Mesodermal cell (in vitro differentiated cells): ENCODE results near the gene RAP1GAP.

Source experiments
- H3K27ac ChIP-seq: 2 replicates; pipeline ENCODE4 v1.7.0; 2013; ENCODE audit warnings: mild to moderate bottlenecking, low read depth, low read length, moderate library complexity; ENCODE audit not compliant: severe bottlenecking
- H3K36me3 ChIP-seq: 2 replicates; pipeline ENCODE4 v1.7.1; 2013; ENCODE audit warnings: mild to moderate bottlenecking, low read length, moderate library complexity; ENCODE audit not compliant: control insufficient read depth, insufficient read depth
- H3K4me1 ChIP-seq: one replicate; pipeline ENCODE4 v1.7.1; 2013; ENCODE audit warnings: mild to moderate bottlenecking, low read length; ENCODE audit not compliant: insufficient read depth, control insufficient read depth, poor library complexity, severe bottlenecking
- H3K4me3 ChIP-seq: 2 replicates; pipeline ENCODE4 v1.7.0; 2013; ENCODE audit warnings: low read length, control low read depth, mild to moderate bottlenecking; ENCODE audit not compliant: insufficient read depth, poor library complexity, severe bottlenecking; ENCODE audit errors: extremely low read depth
- H3K9me3 ChIP-seq: 2 replicates; pipeline ENCODE4 v1.7.1; 2013; ENCODE audit warnings: mild to moderate bottlenecking, low read length, moderate library complexity; ENCODE audit not compliant: control insufficient read depth
- whole genome bisulfite sequencing, 2 experiments: methylation state at CpG; one replicate each; pipeline ENCODE4 v1.1.5; 2013; ENCODE audit warnings: missing lambda C conversion rate in 2 of 2; ENCODE audit not compliant: insufficient coverage in 2 of 2; 5-methylcytosine and 5-hydroxymethylcytosine counted together

RAP1GAP gene

DNA sequence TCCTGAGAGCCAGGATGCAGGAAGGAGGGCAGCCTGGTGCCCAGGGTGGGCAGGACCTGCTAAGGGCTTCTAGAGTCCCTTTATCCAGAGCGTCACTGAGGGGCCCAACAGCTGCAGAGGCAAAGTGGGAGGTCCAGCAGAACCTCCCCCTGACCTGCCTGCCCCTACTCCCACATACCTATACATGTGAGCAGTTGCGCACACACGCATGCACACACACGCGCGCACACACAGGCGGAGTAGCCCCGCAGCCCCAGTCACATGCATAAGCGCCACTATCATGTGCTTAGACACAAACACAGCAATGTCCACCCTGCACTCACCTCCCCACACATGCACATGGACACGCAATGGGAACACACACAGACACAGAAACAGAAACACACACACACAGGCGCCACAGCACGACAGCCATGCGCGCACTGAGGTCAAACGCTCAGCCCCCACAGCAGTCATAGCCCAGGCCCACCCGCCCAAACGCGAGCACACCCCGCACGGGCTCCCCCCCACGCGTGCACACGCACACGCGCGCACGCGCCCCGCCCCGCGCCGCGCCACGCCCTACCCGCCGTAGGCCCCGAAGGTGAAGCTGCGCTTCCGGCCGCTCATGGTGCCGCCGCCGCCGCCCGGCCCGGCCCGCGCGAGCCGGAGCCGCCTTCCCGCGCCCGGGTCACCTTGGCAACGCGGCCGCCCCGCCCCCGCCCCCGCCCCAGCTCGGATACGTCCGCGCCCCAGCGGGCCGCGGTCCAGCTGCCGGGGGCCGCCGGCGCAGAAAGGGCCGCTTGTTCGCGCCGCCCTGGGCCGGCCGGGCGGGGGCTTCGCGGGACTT is 17.7 kb downstream of the RAP1GAP start:
- peak overlapping the region; percentile 25 for H3K4me3 ChIP-seq
- H3K4me1 ChIP-seq = no peaks in the 10 kb centered on the region
- no peaks in the 10 kb centered on the region for H3K9me3 ChIP-seq
- 22 to 23% methylated on average over 23 to 35 of the region's 80 CpGs for WGBS, 2 experiments
- H3K27ac ChIP-seq = no peak overlapping the region
- no peaks in the 10 kb centered on the region for H3K36me3 ChIP-seq

DNA sequence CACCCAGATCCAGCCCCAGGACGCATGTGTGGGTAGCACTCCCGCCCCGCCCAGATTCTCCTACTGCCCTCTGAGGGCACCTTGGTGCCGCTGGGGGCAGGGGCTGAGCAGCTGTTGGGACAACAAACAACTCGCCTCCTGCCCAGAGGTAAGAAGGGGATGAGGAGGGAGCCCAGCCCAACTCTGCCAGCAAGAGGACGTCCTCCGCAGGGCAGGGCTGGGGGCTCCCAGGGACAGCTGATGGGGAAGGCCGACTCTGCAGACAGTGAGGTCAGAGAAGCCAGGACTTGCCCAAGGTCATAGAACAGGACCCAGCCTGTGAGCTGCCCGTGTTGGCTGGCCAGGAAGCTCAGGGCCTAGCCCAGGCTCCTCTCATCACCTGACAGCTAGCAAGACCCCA is 18.8 kb downstream of the RAP1GAP start:
- 85 to 89% methylated on average over 7 to 9 of the region's 9 CpGs for WGBS, 2 experiments
- Histone ChIP-seq H3K27ac (no peak overlapping the region), H3K36me3 (no peaks in the 10 kb centered on the region), H3K9me3 (no peaks in the 10 kb centered on the region), H3K4me1 (no peaks in the 10 kb centered on the region), H3K4me3 (no peak overlapping the region)

DNA sequence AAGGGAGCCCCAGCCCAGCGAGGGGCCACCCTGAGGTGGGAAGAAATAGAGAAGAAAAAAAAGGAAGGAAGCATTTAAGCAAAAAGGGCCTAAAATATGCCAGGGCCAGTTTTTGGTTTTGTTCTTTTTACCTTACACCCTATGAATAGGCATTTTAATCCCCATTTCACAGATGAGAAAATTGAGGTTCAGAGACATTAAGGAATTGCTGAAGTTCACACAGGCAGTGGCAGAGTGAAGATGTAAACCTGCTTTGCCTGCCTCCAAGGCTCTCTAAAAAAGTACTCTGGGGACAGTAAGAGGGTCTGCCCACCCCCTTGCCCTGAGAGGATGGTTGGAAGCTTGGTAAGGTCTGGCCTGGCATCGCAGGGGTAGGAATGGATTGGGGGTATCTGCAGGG is 19.8 kb downstream of the RAP1GAP start:
- 14 to 56% methylated on average over 1 to 2 of the region's 2 CpGs for WGBS, 2 experiments
- Histone ChIP-seq H3K27ac (no peak overlapping the region), H3K36me3 (no peaks in the 10 kb centered on the region)

DNA sequence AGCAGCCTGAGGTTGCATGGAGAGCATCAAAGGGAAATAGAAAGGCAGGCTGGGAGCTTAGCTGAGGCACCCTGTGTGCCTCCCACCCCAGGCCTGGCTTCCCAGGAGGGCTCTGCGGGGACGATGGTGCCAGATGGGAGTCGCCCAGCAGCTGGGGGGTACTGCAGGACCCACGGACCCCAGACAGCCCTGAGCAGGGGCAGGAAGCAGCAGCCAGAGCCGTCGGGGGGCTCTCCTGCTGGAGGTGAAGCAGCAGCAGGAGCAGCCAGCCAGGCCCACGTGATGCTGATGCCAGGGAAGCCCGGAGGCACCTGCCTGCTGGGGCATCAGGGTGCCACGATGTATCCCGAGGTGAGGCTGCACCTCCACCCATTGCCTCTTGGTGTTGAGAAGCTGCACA is 20.4 kb downstream of the RAP1GAP start:
- Histone ChIP-seq H3K9me3 (no peaks in the 10 kb centered on the region), H3K36me3 (no peaks in the 10 kb centered on the region), H3K4me3 (no peak overlapping the region), H3K27ac (no peak overlapping the region), H3K4me1 (no peaks in the 10 kb centered on the region)
- WGBS, 2 experiments = 81 to 88% methylated on average over 5 to 9 of the region's 10 CpGs

More for the DNA sequence above, 19.8 kb downstream of the RAP1GAP start:
- Histone ChIP-seq H3K9me3 (no peaks in the 10 kb centered on the region), H3K4me1 (no peaks in the 10 kb centered on the region), H3K4me3 (no peak overlapping the region)

DNA sequence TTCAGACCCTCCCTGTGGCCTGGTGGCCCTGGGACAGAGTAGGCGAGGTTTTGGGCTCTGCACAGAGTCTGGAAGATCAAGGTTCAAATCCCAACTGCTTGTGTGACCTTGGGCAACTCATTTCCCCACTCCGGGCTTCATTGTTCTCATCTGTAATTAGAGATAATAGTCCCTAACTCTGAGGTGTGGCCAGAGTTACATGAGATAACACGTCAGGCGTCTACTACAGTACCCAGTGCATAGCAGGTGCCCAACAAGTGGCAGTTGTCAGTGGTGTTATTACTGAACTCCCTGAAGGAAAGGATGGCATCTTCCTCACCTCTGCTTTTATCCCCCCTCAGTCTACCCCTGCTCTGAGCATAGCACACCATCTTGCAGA is 20.8 kb downstream of the RAP1GAP start:
- 61 to 67% methylated on average over 3 of the region's 4 CpGs for whole genome bisulfite sequencing, 2 experiments

DNA sequence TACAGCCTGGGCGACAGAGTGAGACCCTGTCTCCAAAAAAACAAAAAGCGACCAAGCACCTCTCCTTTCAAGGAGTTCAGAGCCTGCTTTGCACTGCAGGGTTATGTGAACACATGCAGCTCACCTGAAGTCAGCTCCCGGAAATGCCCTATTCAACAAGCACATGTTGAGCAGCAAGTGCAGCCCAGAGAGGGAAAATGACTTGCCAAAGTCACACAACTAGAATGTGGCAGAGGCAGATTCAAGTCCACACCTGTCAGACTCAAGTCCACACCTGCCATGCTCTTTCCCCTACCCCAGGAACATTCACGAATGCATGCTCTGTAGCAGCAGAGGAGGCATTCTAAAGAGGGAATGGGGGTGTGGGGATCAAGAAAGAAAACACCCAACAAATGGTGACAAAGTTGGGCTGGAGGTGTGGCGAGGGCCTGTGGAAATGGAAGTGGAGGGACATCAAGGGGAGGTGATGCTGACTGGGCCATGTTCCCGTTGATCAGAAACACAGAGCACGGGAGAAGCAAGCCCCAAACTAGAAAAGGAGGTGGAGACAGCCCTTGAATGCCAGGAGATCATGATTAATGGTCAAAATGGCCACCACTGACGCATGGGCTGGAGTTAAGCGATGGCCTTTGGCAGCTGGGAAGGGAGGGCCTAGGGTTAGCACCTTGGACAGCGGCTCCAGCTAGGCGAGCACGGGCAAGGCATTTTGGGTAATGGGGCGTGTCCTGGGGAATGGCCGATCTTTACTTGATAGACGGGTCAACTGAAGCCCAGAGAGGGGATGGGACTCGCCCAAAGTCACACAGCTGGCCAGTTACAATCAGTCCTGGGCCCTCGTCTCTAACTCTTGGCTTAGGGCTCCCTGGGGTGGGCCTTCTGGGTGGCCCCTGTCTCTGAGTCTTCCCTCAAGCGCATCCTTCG is 21.5 kb downstream of the RAP1GAP start:
- 37 to 48% methylated on average over 14 to 18 of the region's 19 CpGs for WGBS, 2 experiments
- H3K4me1 ChIP-seq = no peaks in the 10 kb centered on the region
- no peak overlapping the region for H3K27ac ChIP-seq
- no peaks in the 10 kb centered on the region for H3K9me3 ChIP-seq
- no peaks in the 10 kb centered on the region for H3K36me3 ChIP-seq
- no peak overlapping the region for H3K4me3 ChIP-seq

More for the DNA sequence above, 20.8 kb downstream of the RAP1GAP start:
- no peak overlapping the region for H3K4me3 ChIP-seq
- H3K4me1 ChIP-seq = no peaks in the 10 kb centered on the region
- no peak overlapping the region for H3K27ac ChIP-seq
- H3K9me3 ChIP-seq = no peaks in the 10 kb centered on the region
- H3K36me3 ChIP-seq = no peaks in the 10 kb centered on the region

DNA sequence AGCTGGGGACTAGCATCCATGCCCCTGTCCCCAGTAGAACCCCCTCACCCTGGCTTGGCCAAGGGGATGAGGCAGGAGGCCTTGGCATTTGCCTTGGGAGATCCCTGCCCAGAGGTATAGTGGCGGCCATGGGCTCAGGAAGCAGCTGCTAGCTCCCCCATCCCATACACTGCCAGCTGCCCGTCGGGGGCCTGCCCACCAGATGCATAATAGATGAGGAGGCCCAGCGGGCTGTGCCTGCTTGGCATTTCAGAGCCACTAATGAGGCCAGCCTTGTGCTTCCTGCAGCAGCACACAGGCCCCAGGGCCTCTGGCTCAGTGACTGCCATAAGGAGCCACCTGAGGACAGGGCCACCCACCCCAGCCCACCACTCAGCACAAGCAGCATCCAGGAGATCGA is 23.6 kb downstream of the RAP1GAP start:
- 83 to 89% methylated on average over 3 to 5 of the region's 5 CpGs for WGBS, 2 experiments
- H3K9me3 ChIP-seq = no peaks in the 10 kb centered on the region
- H3K4me1 ChIP-seq = no peaks in the 10 kb centered on the region
- H3K4me3 ChIP-seq = no peak overlapping the region
- no peaks in the 10 kb centered on the region for H3K36me3 ChIP-seq
- H3K27ac ChIP-seq = no peak overlapping the region

DNA sequence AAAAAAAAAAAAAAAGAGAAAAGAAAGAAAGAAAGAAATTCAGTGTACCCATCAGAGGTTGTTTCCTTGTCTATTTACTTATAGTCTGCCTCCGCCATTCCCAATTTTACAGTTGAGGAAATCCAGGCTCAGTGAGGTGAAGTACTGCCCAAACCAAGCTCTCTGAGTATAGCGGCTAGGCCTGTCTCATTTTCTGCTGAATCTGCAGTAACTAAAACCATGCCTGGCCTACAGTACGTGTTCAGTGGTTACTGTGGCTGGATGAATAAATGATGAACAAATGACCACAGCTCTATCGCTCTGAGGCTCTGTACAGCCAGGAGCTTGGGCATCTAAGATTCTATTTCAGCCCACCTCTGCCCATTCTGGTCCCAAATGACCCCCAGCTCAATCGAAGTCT is 24.3 kb downstream of the RAP1GAP start:
- Histone ChIP-seq H3K27ac (no peak overlapping the region), H3K9me3 (no peaks in the 10 kb centered on the region), H3K36me3 (no peaks in the 10 kb centered on the region), H3K4me1 (no peaks in the 10 kb centered on the region), H3K4me3 (no peak overlapping the region)
- 83 to 84% methylated on average over 4 to 5 of the region's 5 CpGs for WGBS, 2 experiments

DNA sequence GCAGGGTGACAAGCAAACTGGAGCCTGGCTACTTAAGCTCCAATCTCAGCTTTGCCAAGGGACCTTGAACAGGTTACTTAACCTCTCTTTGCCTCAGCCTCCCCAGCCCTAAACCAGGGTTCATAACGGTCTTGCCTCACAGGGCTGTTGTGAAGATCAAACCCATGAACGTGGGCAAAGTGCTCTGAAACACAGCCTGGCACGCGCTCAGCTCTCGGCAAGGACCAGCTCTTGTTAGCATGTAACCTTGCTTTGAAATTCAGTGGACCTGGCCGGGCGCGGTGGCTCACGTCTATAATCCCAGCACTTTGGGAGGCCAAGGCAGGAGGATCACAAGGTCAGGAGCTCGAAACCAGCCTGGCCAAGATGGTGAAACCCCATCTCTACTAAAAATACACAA is 24.8 kb downstream of the RAP1GAP start:
- 80 to 86% methylated on average over 5 to 10 of the region's 10 CpGs for WGBS, 2 experiments
- H3K9me3 ChIP-seq = no peaks in the 10 kb centered on the region

DNA sequence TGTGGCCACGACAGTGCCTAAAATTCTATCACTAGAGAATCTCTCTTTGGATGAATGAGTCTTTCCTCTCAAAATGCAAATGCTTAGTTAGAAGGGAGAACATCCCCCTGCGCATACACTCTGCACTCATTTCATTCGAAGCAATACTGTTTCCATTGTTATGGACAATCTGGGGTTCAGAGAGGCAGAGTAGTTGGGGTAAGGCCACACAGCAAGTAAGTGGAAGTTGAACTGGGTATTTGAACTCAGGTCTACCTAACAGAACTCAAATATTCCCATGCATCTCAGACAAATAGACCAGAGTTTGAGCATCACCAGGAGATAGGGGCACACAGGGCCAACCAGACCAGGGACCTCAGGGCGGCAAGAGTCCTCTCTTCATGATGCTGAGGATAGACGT is 25.5 kb downstream of the RAP1GAP start:
- no peak overlapping the region for H3K27ac ChIP-seq
- WGBS, 2 experiments = 81 to 95% methylated on average over 2 to 4 of the region's 5 CpGs
- H3K4me1 ChIP-seq = peaks cover 10% of the 10 kb centered on the region
- H3K4me3 ChIP-seq = no peak overlapping the region
- no peaks in the 10 kb centered on the region for H3K9me3 ChIP-seq
- no peaks in the 10 kb centered on the region for H3K36me3 ChIP-seq

More for the DNA sequence above, 24.8 kb downstream of the RAP1GAP start:
- no peak overlapping the region for H3K4me3 ChIP-seq
- H3K4me1 ChIP-seq = peaks cover 3% of the 10 kb centered on the region
- no peaks in the 10 kb centered on the region for H3K36me3 ChIP-seq
- H3K27ac ChIP-seq = no peak overlapping the region
